Neural cell (in vitro differentiated cells): Measurements from ENCODE around the gene PBRM1. TPM values are rescaled to one million over a fixed set of nuclear protein-coding genes. Genes with fewer than 3 reads are reported as not detected.

ENCODE experiments used
- H2AFZ ChIP-seq: fragments of 200-600, 300-800 bp; sonication (generic), shearing (Covaris generic); 2 replicates; pipeline ENCODE4 v1.6.0; 2014; ENCODE audit warnings: low read depth, mild to moderate bottlenecking, antibody characterized with exemption, low read length, moderate library complexity
- H3F3A ChIP-seq: fragments of 200-600 bp; shearing (Covaris generic); 2 replicates; pipeline ENCODE4 v1.6.1; 2016; ENCODE audit warnings: mild to moderate bottlenecking, moderate library complexity, mixed read lengths, antibody characterized with exemption, low read length; ENCODE audit not compliant: insufficient read depth, poor library complexity, severe bottlenecking
- H3K27ac ChIP-seq: fragments of 200-600, 300-800 bp; sonication (generic), shearing (Covaris generic); 2 replicates; pipeline ENCODE4 v1.5.1; 2014; ENCODE audit warnings: mild to moderate bottlenecking, low read length, moderate library complexity
- H3K27me3 ChIP-seq: fragments of 300-800, 200-600 bp; sonication (generic), shearing (Covaris generic); 2 replicates; pipeline ENCODE4 v1.6.0; 2014; ENCODE audit warnings: mild to moderate bottlenecking, low read depth, low read length, moderate library complexity; ENCODE audit not compliant: insufficient read depth
- H3K36me3 ChIP-seq: fragments of 300-800, 200-600 bp; sonication (generic), shearing (Covaris generic); 2 replicates; pipeline ENCODE4 v1.5.1; 2014; ENCODE audit warnings: mild to moderate bottlenecking, antibody characterized with exemption, low read length, moderate library complexity; ENCODE audit not compliant: insufficient read depth
- H3K4me2 ChIP-seq: fragments of 300-800, 200-600 bp; sonication (generic), shearing (Covaris generic); 2 replicates; pipeline ENCODE4 v1.6.0; 2014; ENCODE audit warnings: mild to moderate bottlenecking, low read length
- H3K4me3 ChIP-seq: fragments of 300-800, 200-600 bp; sonication (generic), shearing (Covaris generic); 2 replicates; pipeline ENCODE4 v1.5.1; 2014; ENCODE audit warnings: mild to moderate bottlenecking, low read length, moderate library complexity
- H3K79me2 ChIP-seq: fragments of 200-600 bp; shearing (Covaris generic); replicated peaks from 2 replicates; pipeline ENCODE4 v1.6.0; 2014; ENCODE audit warnings: mild to moderate bottlenecking, low read length, moderate library complexity; ENCODE audit not compliant: insufficient read depth
- H3K9ac ChIP-seq: fragments of 300-800, 200-600 bp; sonication (generic), shearing (Covaris generic); 2 replicates; pipeline ENCODE4 v1.6.1; 2016; ENCODE audit warnings: mild to moderate bottlenecking, low read length, mixed read lengths
- H3K9me2 ChIP-seq: fragments of 200-600 bp; shearing (Covaris generic); 2 replicates; pipeline ENCODE4 v1.6.1; 2016; ENCODE audit warnings: mild to moderate bottlenecking, low read length, mixed read lengths; ENCODE audit not compliant: insufficient read depth
- H3K9me3 ChIP-seq: fragments of 200-600, 300-800 bp; sonication (generic), shearing (Covaris generic); 2 replicates; pipeline ENCODE4 v1.6.1; 2016; ENCODE audit warnings: mild to moderate bottlenecking, mixed run types, low read length, moderate library complexity, mixed read lengths
- H4K20me1 ChIP-seq: fragments of 200-600 bp; shearing (Covaris generic); 2 replicates; pipeline ENCODE4 v1.6.1; 2016; ENCODE audit warnings: mild to moderate bottlenecking, mixed run types; ENCODE audit not compliant: insufficient read depth
- EZH2 ChIP-seq: fragments of 200-600, 300-800 bp; shearing (Covaris generic), sonication (generic); IDR thresholded peaks from 2 replicates; pipeline ENCODE4 v1.6.1; 2014; ENCODE audit warnings: antibody characterized with exemption, low read length, borderline replicate concordance, mild to moderate bottlenecking; ENCODE audit not compliant: insufficient read depth, poor library complexity, severe bottlenecking
- MXI1 ChIP-seq: fragments of 450-650 bp; conservative IDR thresholded peaks from 2 replicates; pipeline ENCODE4 v1.6.1; 2014; ENCODE audit warnings: antibody characterized with exemption, mild to moderate bottlenecking; ENCODE audit not compliant: poor library complexity, severe bottlenecking
- POLR2AphosphoS5 ChIP-seq: IDR thresholded peaks from 2 replicates; pipeline ENCODE4 v1.6.1; 2012
- RAD21 ChIP-seq: fragments of 450-650 bp; conservative IDR thresholded peaks from 2 replicates; pipeline ENCODE4 v1.6.1; 2014; ENCODE audit warnings: antibody characterized with exemption, mild to moderate bottlenecking, moderate library complexity
- REST ChIP-seq: IDR thresholded peaks from 2 replicates; pipeline ENCODE4 v1.6.1; 2012; ENCODE audit warnings: borderline replicate concordance
- SMC3 ChIP-seq: fragments of 450-650 bp; conservative IDR thresholded peaks from 2 replicates; pipeline ENCODE4 v1.6.1; 2014; ENCODE audit warnings: antibody characterized with exemption, mild to moderate bottlenecking, moderate library complexity; ENCODE audit not compliant: poor library complexity
- TAF1 ChIP-seq: IDR thresholded peaks from 2 replicates; pipeline ENCODE4 v1.6.1; 2012; ENCODE audit warnings: low read depth
- polyA plus RNA-seq: library from polyadenylated mRNA; depleted of rRNA; stranded (reverse); fragments of >200 nt; gene quantifications from 2 replicates; pipeline ENCODE4 v1.2.3, GENCODE V29; 2014
- TF ChIP-seq, protein P1 (sequence below): fragments of 450-650 bp; IDR thresholded peaks from 2 replicates; pipeline ENCODE4 v1.5.1; 2014; ENCODE audit warnings: antibody characterized with exemption, mild to moderate bottlenecking, moderate library complexity; ENCODE audit not compliant: poor library complexity, severe bottlenecking

PBRM1 gene
- polyA plus RNA-seq, 1 donor from 2014 or later = 66.6 TPM

DNA sequence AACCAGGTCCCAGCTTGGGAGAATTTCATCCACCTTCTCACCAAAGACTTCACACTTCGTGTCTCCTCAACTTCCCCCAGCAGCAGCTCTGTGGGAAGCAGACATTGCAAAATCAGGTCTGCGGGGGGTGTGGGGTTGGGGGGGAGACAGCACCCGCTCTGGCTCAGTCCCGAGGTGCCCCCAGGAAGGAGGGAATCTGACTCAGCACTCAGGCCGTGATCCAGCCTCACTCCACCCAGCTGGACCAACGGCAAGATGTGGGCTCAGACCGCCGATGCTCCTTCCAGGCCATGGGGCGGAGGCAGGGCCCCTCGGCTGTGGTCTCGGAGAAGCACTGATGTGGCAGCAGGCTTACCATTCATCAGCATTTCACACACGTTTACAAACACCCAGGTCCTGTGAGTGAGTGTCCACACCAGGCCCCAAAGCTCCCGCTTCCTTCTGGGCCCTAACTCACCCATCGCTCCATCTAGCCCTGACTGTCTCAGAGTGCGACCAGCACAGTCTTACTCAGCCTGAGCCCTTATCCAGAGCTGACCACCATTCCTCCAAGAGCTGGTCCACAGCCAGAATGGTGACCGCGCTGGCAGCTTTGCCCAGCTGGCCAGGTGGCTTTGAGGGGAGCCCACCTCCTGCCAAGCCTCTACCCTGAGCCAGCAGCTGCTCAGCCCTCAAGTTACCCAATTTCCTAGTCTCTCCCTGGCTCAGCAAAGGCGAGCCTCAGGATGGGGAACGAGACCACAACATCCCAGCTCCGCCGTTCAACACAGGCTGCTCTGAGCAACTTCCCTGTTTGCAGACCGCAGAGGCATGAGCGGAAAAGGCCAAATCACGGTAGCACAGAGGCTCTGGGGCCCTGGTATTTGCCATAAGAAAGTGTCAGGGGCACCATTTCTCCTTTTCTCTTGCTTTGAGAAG, 187.3 kb downstream of the PBRM1 start:
- H3K9me3 ChIP-seq = no peaks in the 10 kb centered on the region
- no peak overlapping the region for H3K4me3 ChIP-seq
- H3K4me2 ChIP-seq = no peak overlapping the region
- no peaks in the 10 kb centered on the region for H3K79me2 ChIP-seq
- no peaks in the 10 kb centered on the region for H4K20me1 ChIP-seq
- no peaks in the 10 kb centered on the region for H3F3A ChIP-seq
- no peak for TF ChIP-seq RAD21
- no peak for TF ChIP-seq TAF1
- no peak for TF ChIP-seq EZH2
- TF ChIP-seq, protein P1, sequence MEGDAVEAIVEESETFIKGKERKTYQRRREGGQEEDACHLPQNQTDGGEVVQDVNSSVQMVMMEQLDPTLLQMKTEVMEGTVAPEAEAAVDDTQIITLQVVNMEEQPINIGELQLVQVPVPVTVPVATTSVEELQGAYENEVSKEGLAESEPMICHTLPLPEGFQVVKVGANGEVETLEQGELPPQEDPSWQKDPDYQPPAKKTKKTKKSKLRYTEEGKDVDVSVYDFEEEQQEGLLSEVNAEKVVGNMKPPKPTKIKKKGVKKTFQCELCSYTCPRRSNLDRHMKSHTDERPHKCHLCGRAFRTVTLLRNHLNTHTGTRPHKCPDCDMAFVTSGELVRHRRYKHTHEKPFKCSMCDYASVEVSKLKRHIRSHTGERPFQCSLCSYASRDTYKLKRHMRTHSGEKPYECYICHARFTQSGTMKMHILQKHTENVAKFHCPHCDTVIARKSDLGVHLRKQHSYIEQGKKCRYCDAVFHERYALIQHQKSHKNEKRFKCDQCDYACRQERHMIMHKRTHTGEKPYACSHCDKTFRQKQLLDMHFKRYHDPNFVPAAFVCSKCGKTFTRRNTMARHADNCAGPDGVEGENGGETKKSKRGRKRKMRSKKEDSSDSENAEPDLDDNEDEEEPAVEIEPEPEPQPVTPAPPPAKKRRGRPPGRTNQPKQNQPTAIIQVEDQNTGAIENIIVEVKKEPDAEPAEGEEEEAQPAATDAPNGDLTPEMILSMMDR = no peak
- no peak for TF ChIP-seq SMC3
- no peak for TF ChIP-seq REST
- no peak for TF ChIP-seq MXI1
- TF ChIP-seq POLR2AphosphoS5 = no peak
- no peaks in the 10 kb centered on the region for H3K36me3 ChIP-seq
- no peaks in the 10 kb centered on the region for H3K27me3 ChIP-seq
- no peak overlapping the region for H3K27ac ChIP-seq
- no peak overlapping the region for H3K9ac ChIP-seq
- no peak overlapping the region for H2AFZ ChIP-seq
- H3K9me2 ChIP-seq = no peaks in the 10 kb centered on the region

GRCh38 chr3:52495777-52496602, 189.7 kb downstream of the PBRM1 start:
- no peaks in the 10 kb centered on the region for H3K27me3 ChIP-seq
- H4K20me1 ChIP-seq = no peaks in the 10 kb centered on the region
- no peak overlapping the region for H3K4me3 ChIP-seq
- H3K36me3 ChIP-seq = no peaks in the 10 kb centered on the region
- H3K4me2 ChIP-seq = no peak overlapping the region
- no peak overlapping the region for H3K27ac ChIP-seq
- H3K9me3 ChIP-seq = no peaks in the 10 kb centered on the region
- no peaks in the 10 kb centered on the region for H3K9me2 ChIP-seq
- no peaks in the 10 kb centered on the region for H3K79me2 ChIP-seq
- TF ChIP-seq, protein P1 = no peak
- TF ChIP-seq EZH2 = no peak
- TF ChIP-seq POLR2AphosphoS5 = no peak
- no peaks in the 10 kb centered on the region for H3F3A ChIP-seq
- no peak overlapping the region for H2AFZ ChIP-seq
- no peak overlapping the region for H3K9ac ChIP-seq
